Measurements from ENCODE around the gene CSRP1. TPM values are rescaled to one million over a fixed set of nuclear protein-coding genes. Genes with fewer than 3 reads are reported as not detected.
"Not testable (repeated sequence)": the region's sequence is repeated elsewhere in the genome, so short reads cannot be mapped to it uniquely, and the experiment has no call there.

CSRP1 gene
- total RNA-seq, 1 donor from 2014 or later: 29.5 TPM

GRCh38 chr1:201553496-201554189, 46.7 kb upstream of the CSRP1 start:
- Mint-ChIP-seq H3K36me3 (ENCODE audit: low read depth) (no peaks in the 10 kb centered on the region), H3K4me1 (no peaks in the 10 kb centered on the region), H3K27ac (no peak overlapping the region), H3K4me3 (no peak overlapping the region), H3K27me3 (peaks cover 4% of the 10 kb centered on the region), H3K9me3 (no peaks in the 10 kb centered on the region)
- POLR2A ChIA-PET: no interaction called here
- intact Hi-C loops (cut with micrococcal nuclease): no loop called here
- DNase-seq (no peak), ATAC-seq (ENCODE audit: low read depth) (no peak)
- TF ChIP-seq CTCF (IDR thresholded peaks at IDR 0.05): no peak
- CTCF ChIA-PET: no interaction called here

- Mint-ChIP-seq H3K27ac (no peak overlapping the region), H3K27me3 (peaks cover 4% of the 10 kb centered on the region), H3K36me3 (ENCODE audit: low read depth) (no peaks in the 10 kb centered on the region), H3K4me1 (no peaks in the 10 kb centered on the region), H3K4me3 (no peak overlapping the region), H3K9me3 (no peaks in the 10 kb centered on the region)
- no peak for TF ChIP-seq CTCF (IDR thresholded peaks at IDR 0.05)
- CTCF ChIA-PET: no interaction called here
- ATAC-seq (ENCODE audit: low read depth): no peak
- POLR2A ChIA-PET: no interaction called here
- DNase-seq: no peak
- intact Hi-C loops (cut with micrococcal nuclease): no loop called here
Observed at GRCh38 chr1:201552941-201553351, 46.0 kb upstream of the CSRP1 start.

- ATAC-seq (ENCODE audit: low read depth) (no peak), DNase-seq (no peak)
- no peak overlapping the region for H3K4me3 Mint-ChIP-seq
- no peak for TF ChIP-seq CTCF (IDR thresholded peaks at IDR 0.05)
- H3K27ac Mint-ChIP-seq: no peak overlapping the region
- intact Hi-C loops (cut with micrococcal nuclease): no loop called here
- H3K4me1 Mint-ChIP-seq: no peaks in the 10 kb centered on the region
- ChIA-PET CTCF (interaction anchor here (0.9 kb wide), 1 partner anchor 241 kb away, joined by 4 read pairs; no protein-coding TSS in a partner anchor), POLR2A (interaction anchor here (0.5 kb wide), 1 partner anchor 1269 kb away, joined by 4 read pairs; no protein-coding TSS in a partner anchor)
- H3K27me3 Mint-ChIP-seq: peaks cover 4% of the 10 kb centered on the region
- no peaks in the 10 kb centered on the region for H3K9me3 Mint-ChIP-seq
- H3K36me3 Mint-ChIP-seq (ENCODE audit: low read depth): no peaks in the 10 kb centered on the region
Observed at GRCh38 chr1:201551877-201552731, 45.2 kb upstream of the CSRP1 start.

- no peak for DNase-seq
- no peak overlapping the region for H3K27ac Mint-ChIP-seq
- ATAC-seq (ENCODE audit: low read depth): no peak
- H3K36me3 Mint-ChIP-seq (ENCODE audit: low read depth): no peaks in the 10 kb centered on the region
- peaks cover 2% of the 10 kb centered on the region for H3K4me1 Mint-ChIP-seq
- no peak overlapping the region for H3K4me3 Mint-ChIP-seq
- intact Hi-C loops (cut with micrococcal nuclease): no loop called here
- no peaks in the 10 kb centered on the region for H3K9me3 Mint-ChIP-seq
- POLR2A ChIA-PET: no interaction called here
- no peak for TF ChIP-seq CTCF (IDR thresholded peaks at IDR 0.05)
- CTCF ChIA-PET: interaction anchor here (0.9 to 1.3 kb wide), 2 partner anchors 10 to 242 kb away, joined by 3 to 4 read pairs; no protein-coding TSS in a partner anchor
- peaks cover 4% of the 10 kb centered on the region for H3K27me3 Mint-ChIP-seq
Observed at GRCh38 chr1:201551096-201551495, 44.2 kb upstream of the CSRP1 start.

GRCh38 chr1:201549522-201549921, 42.6 kb upstream of the CSRP1 start:
- DNase-seq; H3K27me3 Mint-ChIP-seq; POLR2A ChIA-PET; H3K27ac Mint-ChIP-seq; H3K36me3 Mint-ChIP-seq (ENCODE audit: low read depth); H3K9me3 Mint-ChIP-seq; ATAC-seq (ENCODE audit: low read depth); H3K4me3 Mint-ChIP-seq; intact Hi-C loops (cut with micrococcal nuclease); H3K4me1 Mint-ChIP-seq: not testable (repeated sequence)
- CTCF ChIA-PET: interaction anchor here (1.3 kb wide), 1 partner anchor 11 kb away, joined by 3 read pairs; no protein-coding TSS in a partner anchor
